ENCODE measurements around the gene PNMA3. TPM values are rescaled to one million over a fixed set of nuclear protein-coding genes. Genes with fewer than 3 reads are reported as not detected.
"Not testable (repeated sequence)": the region's sequence is repeated elsewhere in the genome, so short reads cannot be mapped to it uniquely, and the experiment has no call there.

PNMA3 gene
- total and polyA plus RNA-seq, 2 of the 4 experiments (the other 2 are of a cell fraction), result 0.03 TPM; not detected in 1

DNA sequence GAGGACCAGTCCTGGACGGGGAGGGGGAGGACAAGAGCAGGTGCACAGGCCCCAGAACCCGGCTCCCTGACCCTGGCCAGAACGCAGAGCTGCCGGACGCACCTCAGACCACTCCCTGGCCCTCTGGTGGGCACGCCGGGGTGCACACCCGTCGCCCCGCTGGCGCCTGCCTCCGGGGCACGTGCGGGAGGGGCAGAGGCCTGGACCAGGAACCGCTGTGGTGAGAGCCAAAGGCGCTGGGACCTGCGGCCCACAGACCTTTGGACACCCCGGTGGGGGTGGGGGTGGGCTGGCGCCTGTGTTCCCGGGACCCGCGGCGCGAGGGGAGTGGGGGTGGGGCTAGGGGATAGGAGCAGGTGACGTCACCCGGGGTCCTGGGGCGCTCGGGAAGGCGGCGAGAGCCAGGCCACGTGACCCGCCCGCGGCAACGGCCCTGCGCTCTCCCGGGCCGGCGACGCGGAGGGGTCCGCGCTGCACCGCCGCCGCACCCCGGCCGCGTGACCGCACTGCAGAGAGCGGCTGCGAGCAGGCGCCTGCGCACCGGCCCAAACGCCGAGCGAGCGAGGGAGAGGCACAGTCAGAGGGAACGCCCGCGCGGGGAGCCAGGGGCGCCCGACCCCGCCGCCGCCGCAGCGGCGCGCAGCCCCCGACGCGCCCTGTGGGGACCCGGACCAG is 15.8 kb downstream of the PNMA3 start, which contains the start of gene PNMA6A:
TSS of gene PNMA6A (plus strand) at position 546 of the 675 bp plus-strand sequence. CDS start 609 bp downstream, outside the sequence.
- H3K9me1 ChIP-seq (ENCODE audit: insufficient read depth, low read length); H3K9ac ChIP-seq (ENCODE audit: low read depth, low read length); BruUV-seq (replicated peaks); H3K23ac ChIP-seq (ENCODE audit: low read depth, low read length); H3K18ac ChIP-seq (ENCODE audit: low read depth, low read length); H2AFZ ChIP-seq (replicated peaks; ENCODE audit: low read length, poor library complexity); H3K14ac ChIP-seq (replicated peaks; ENCODE audit: low read depth, low read length); POLR2A ChIA-PET (ENCODE audit: unreplicated experiment); H2AK9ac ChIP-seq (replicated peaks; ENCODE audit: low read depth, low read length, poor library complexity); H2BK15ac ChIP-seq (ENCODE audit: low read depth, low read length); H4K20me1 ChIP-seq (ENCODE audit: insufficient read depth, low read length); H3K4me2 ChIP-seq (ENCODE audit: low read depth, low read length); in situ Hi-C loops (cut with MboI; ENCODE audit: low sequenced_read_pairs); dilution Hi-C loops (cut with HindIII; ENCODE audit: low sequenced_read_pairs, unreplicated experiment); intact Hi-C loops (cut with micrococcal nuclease); H2BK5ac ChIP-seq (ENCODE audit: low read depth, low read length, poor library complexity, severe bottlenecking); H3K9me3 ChIP-seq (ENCODE audit: control insufficient read depth, insufficient read depth, low read length); H3K4me1 ChIP-seq (ENCODE audit: control insufficient read depth, insufficient read depth, low read length); H4K5ac ChIP-seq (ENCODE audit: low read depth, low read length); H4K91ac ChIP-seq (ENCODE audit: insufficient read depth, low read depth, low read length); H2AK5ac ChIP-seq (ENCODE audit: low read depth, low read length); H4K8ac ChIP-seq (ENCODE audit: low read depth in 2 of 2, low read length in 2 of 2); H3K27ac ChIP-seq (ENCODE audit: insufficient read depth, low read length); H3K4ac ChIP-seq (ENCODE audit: low read depth, low read length); CTCF ChIA-PET; H3K56ac ChIP-seq (ENCODE audit: extremely low read depth, insufficient read depth, low read length); DNase-seq; H2BK20ac ChIP-seq (ENCODE audit: low read depth, low read length); H2BK120ac ChIP-seq (ENCODE audit: low read depth, low read length); H3K36me3 ChIP-seq (ENCODE audit: control insufficient read depth, insufficient read depth, low read length); H3K27me3 ChIP-seq (ENCODE audit: control insufficient read depth, insufficient read depth, low read length); H3K79me1 ChIP-seq (ENCODE audit: low read depth in 1 of 2, low read length in 2 of 2); H3K4me3 ChIP-seq (ENCODE audit: insufficient read depth, low read depth, low read length): not testable (repeated sequence)
- WGBS, 2 experiments (ENCODE audit: extremely low coverage in 2 of 2, insufficient read length in 1 of 2), result no CpG with 5 or more reads among the region's 76 CpGs
- ATAC-seq (ENCODE audit: low read depth), result peak; percentile 92

DNA sequence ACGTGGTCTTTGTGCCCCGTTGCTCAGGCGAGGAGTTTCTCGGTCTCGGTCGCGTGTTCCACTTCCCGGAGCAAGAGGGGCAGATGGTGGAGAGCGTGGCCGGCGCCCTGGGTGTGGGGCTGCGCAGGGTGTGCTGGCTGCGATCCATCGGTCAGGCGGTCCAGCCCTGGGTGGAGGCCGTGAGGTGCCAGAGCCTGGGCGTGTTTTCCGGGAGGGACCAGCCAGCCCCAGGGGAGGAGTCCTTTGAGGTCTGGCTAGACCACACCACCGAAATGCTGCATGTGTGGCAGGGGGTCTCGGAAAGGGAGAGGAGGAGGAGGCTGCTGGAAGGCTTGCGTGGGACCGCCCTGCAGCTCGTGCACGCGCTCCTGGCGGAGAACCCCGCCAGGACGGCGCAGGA is 17.1 kb downstream of the PNMA3 start:
- H3K4me3 ChIP-seq (ENCODE audit: insufficient read depth, low read depth, low read length); dilution Hi-C loops (cut with HindIII; ENCODE audit: low sequenced_read_pairs, unreplicated experiment); H3K4me2 ChIP-seq (ENCODE audit: low read depth, low read length); H3K9me1 ChIP-seq (ENCODE audit: insufficient read depth, low read length); H3K14ac ChIP-seq (replicated peaks; ENCODE audit: low read depth, low read length); H3K9ac ChIP-seq (ENCODE audit: low read depth, low read length); H2AFZ ChIP-seq (replicated peaks; ENCODE audit: low read length, poor library complexity); H3K27me3 ChIP-seq (ENCODE audit: control insufficient read depth, insufficient read depth, low read length); POLR2A ChIA-PET (ENCODE audit: unreplicated experiment); H4K91ac ChIP-seq (ENCODE audit: insufficient read depth, low read depth, low read length); H2BK5ac ChIP-seq (ENCODE audit: low read depth, low read length, poor library complexity, severe bottlenecking); H2AK5ac ChIP-seq (ENCODE audit: low read depth, low read length); H3K4ac ChIP-seq (ENCODE audit: low read depth, low read length); H2BK20ac ChIP-seq (ENCODE audit: low read depth, low read length); H3K18ac ChIP-seq (ENCODE audit: low read depth, low read length); H3K56ac ChIP-seq (ENCODE audit: extremely low read depth, insufficient read depth, low read length); H2BK120ac ChIP-seq (ENCODE audit: low read depth, low read length); H4K20me1 ChIP-seq (ENCODE audit: insufficient read depth, low read length); H3K27ac ChIP-seq (ENCODE audit: insufficient read depth, low read length); BruUV-seq (replicated peaks); in situ Hi-C loops (cut with MboI; ENCODE audit: low sequenced_read_pairs); H2AK9ac ChIP-seq (replicated peaks; ENCODE audit: low read depth, low read length, poor library complexity); H4K8ac ChIP-seq (ENCODE audit: low read depth in 2 of 2, low read length in 2 of 2); intact Hi-C loops (cut with micrococcal nuclease); CTCF ChIA-PET; H2BK15ac ChIP-seq (ENCODE audit: low read depth, low read length); H3K36me3 ChIP-seq (ENCODE audit: control insufficient read depth, insufficient read depth, low read length); H3K23ac ChIP-seq (ENCODE audit: low read depth, low read length); ATAC-seq (ENCODE audit: low read depth); H4K5ac ChIP-seq (ENCODE audit: low read depth, low read length); H3K4me1 ChIP-seq (ENCODE audit: control insufficient read depth, insufficient read depth, low read length); DNase-seq; H3K9me3 ChIP-seq (ENCODE audit: control insufficient read depth, insufficient read depth, low read length); H3K79me1 ChIP-seq (ENCODE audit: low read depth in 1 of 2, low read length in 2 of 2): not testable (repeated sequence)
- WGBS, 2 experiments (ENCODE audit: extremely low coverage in 2 of 2, insufficient read length in 1 of 2), result no CpG with 5 or more reads among the region's 29 CpGs
